Pancreas (tissue), 10 donors: ENCODE measurements around the gene OTOA. TPM values are rescaled to one million over a fixed set of nuclear protein-coding genes. Genes with fewer than 3 reads are reported as not detected.
A peak's percentile ranks its signal among the peaks of the same experiment; 100 is the strongest.
"Not testable (repeated sequence)": the region's sequence is repeated elsewhere in the genome, so short reads cannot be mapped to it uniquely, and the experiment has no call there.

Source experiments
- ATAC-seq, 4 donors: fragments of 200-7000 bp; cut with Tn5 transposase; one replicate each; pipeline versions ENCODE4 v1.8.0 to v1.9.1; 2020; ENCODE audit warnings: mild to moderate bottlenecking in 4 of 4, moderate library complexity in 4 of 4
- DNase-seq, 6 donors: peaks; one replicate each; pipeline ENCODE4 v3.0.0-alpha.2; 2020
- FAIRE-seq: peaks from 2 replicates; lab custom pipeline; 2012; peaks lifted over from hg19 to GRCh38; lab: Jason Lieb, UNC
- H3K27ac ChIP-seq, 4 donors: fragments of 200-600 bp; sonication (generic); 1 replicate in 3 of 4; 2 replicates in 1 of 4; pipeline versions ENCODE4 v1.5.0 to v1.8.0; 2020
- H3K27me3 ChIP-seq, 4 donors: fragments of 200-600 bp; one replicate each; pipeline ENCODE4 v1.8.0; 2021
- H3K36me3 ChIP-seq, 3 donors: fragments of 200-600 bp; sonication (generic) in 1 of 3; one replicate each; pipeline versions ENCODE4 v1.5.0 to v1.8.0; 2020 to 2021
- H3K4me1 ChIP-seq, 3 donors: fragments of 200-600 bp; one replicate each; pipeline ENCODE4 v1.8.0; 2021
- H3K4me3 ChIP-seq, 4 donors: fragments of 200-600 bp; sonication (generic) in 2 of 4; one replicate each; pipeline versions ENCODE4 v1.5.0 to v1.8.0; 2020 to 2021
- H3K9me3 ChIP-seq, 4 donors: fragments of 200-600 bp; one replicate each; pipeline ENCODE4 v1.8.0; 2021
- WGBS, 2 donors: extraction: QIAGEN DNeasy Blood & Tissue Kit; methylation state at CpG; one replicate each; pipeline ENCODE4 v1.1.7; 2013; 5-methylcytosine and 5-hydroxymethylcytosine counted together
- intact Hi-C, 3 donors: fragments of 100-400 bp; cut with DNase I; formaldehyde crosslinking; loops; one replicate each; pipeline versions ENCODE4 v1.11.1 to v1.14.2; 2022
- polyA plus RNA-seq, 2 donors: library from polyadenylated mRNA; stranded (reverse); fragments of 200-250 nt; gene quantifications; one replicate each; pipeline ENCODE4 v1.2.3, GENCODE V29; 2013
- total RNA-seq, 6 donors: library from RNA; stranded (reverse); fragmentation: NEBNext Ultra II Directional in 4 of 6; extraction: Animal tissue kit (Norgen Biotek cat#: 25700) in 4 of 6; gene quantifications; one replicate each; pipeline versions ENCODE4 v1.2.1 to v1.2.4, GENCODE V29; 2021 to 2023
- TF ChIP-seq, protein P1 (sequence below), 4 donors: fragments of 200-600 bp; sonication (generic) in 3 of 4; IDR thresholded peaks; one replicate each; pipeline versions ENCODE4 v1.5.0 to v1.8.0; 2021; ENCODE audit warnings: antibody characterized with exemption in 4 of 4
- donor health status: healthy with polysubstance abuse.
- donor health status: DM: no; HTN: no; CAD: no; lungs with moderate emphysema.
- donor health status: DM: no; HTN: no; CAD: no.
- donor health status: control.
- donor health status: control.
- donor health status: Bipolar disorder and iron deficiency.
- donor health status: DM: yes; HTN: yes; CAD: no.
- donor health status: DM: no; HTN: no; CAD: no.
- donor health status: DM: no; HTN: no; CAD: no.
- donor health status: DM: yes; HTN: yes; CAD: no.

Gene OTOA
- total and polyA plus RNA-seq, 8 donors, result 0.04 to 0.50 (median 0.12) TPM; not detected in 4

DNA sequence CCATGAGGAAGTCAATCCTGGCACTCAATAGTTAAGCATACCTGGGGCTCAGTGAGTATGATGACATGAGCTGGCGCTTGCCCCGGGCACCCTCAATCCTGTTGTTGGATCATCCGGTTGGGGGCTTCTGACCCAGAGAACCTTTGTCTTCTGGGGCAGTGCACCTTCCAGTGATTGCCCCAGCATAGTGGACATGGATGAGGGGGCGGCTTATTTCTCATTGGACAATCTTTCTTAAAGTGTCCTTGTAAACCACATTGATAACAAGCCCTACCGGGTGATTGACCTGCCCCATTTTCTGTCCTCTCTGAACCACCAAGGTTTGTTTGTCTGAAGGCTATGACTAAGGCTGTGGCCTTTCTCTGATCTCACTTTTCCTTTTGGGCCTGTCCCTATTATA is 29.6 kb upstream of the OTOA start:
- Histone ChIP-seq H3K36me3 (no peaks in the 10 kb centered on the region), H3K27me3 (no peaks in the 10 kb centered on the region), H3K4me1 (no peaks in the 10 kb centered on the region), H3K27ac (no peak overlapping the region), H3K4me3 (no peak overlapping the region), H3K9me3 (no peaks in the 10 kb centered on the region)
- intact Hi-C loops, result no loop called here
- TF ChIP-seq, protein P1, sequence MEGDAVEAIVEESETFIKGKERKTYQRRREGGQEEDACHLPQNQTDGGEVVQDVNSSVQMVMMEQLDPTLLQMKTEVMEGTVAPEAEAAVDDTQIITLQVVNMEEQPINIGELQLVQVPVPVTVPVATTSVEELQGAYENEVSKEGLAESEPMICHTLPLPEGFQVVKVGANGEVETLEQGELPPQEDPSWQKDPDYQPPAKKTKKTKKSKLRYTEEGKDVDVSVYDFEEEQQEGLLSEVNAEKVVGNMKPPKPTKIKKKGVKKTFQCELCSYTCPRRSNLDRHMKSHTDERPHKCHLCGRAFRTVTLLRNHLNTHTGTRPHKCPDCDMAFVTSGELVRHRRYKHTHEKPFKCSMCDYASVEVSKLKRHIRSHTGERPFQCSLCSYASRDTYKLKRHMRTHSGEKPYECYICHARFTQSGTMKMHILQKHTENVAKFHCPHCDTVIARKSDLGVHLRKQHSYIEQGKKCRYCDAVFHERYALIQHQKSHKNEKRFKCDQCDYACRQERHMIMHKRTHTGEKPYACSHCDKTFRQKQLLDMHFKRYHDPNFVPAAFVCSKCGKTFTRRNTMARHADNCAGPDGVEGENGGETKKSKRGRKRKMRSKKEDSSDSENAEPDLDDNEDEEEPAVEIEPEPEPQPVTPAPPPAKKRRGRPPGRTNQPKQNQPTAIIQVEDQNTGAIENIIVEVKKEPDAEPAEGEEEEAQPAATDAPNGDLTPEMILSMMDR (IDR thresholded peaks at IDR 0.05), result no peak
- DNase-seq (no peak), ATAC-seq (no peak), FAIRE-seq (no peak)
- 79 to 82% methylated on average over 5 of the region's 5 CpGs for WGBS, 2 donors

GRCh38 chr16:21635694-21636093 is 28.1 kb upstream of the OTOA start:
- FAIRE-seq, result not testable (repeated sequence)
- WGBS, 2 donors, result 91 to 95% methylated on average over 9 of the region's 9 CpGs

GRCh38 chr16:21637032-21637968 is 26.5 kb upstream of the OTOA start:
- Histone ChIP-seq H3K4me1 (no peaks in the 10 kb centered on the region), H3K27me3 (no peaks in the 10 kb centered on the region), H3K4me3 (no peak overlapping the region), H3K9me3 (no peaks in the 10 kb centered on the region), H3K36me3 (no peaks in the 10 kb centered on the region), H3K27ac (no peak overlapping the region)
- 94 to 95% methylated on average over 37 of the region's 37 CpGs for WGBS, 2 donors
- intact Hi-C loops, result no loop called here
- FAIRE-seq (no peak), DNase-seq (peak in 2 of 6 donors; percentile 56 to 58), ATAC-seq (no peak)
- TF ChIP-seq, protein P1 (IDR thresholded peaks at IDR 0.05), result no peak

More at GRCh38 chr16:21635694-21636093, 28.1 kb upstream of the OTOA start:
- H3K4me1 ChIP-seq, ATAC-seq, H3K27me3 ChIP-seq, H3K36me3 ChIP-seq, H3K4me3 ChIP-seq, intact Hi-C loops, H3K9me3 ChIP-seq, H3K27ac ChIP-seq, DNase-seq: not testable (repeated sequence)

- H3K9me3 ChIP-seq, result no peaks in the 10 kb centered on the region
- TF ChIP-seq, protein P1 (IDR thresholded peaks at IDR 0.05), result no peak
- intact Hi-C loops, result no loop called here
- H3K36me3 ChIP-seq, result no peaks in the 10 kb centered on the region
- H3K4me1 ChIP-seq, result no peaks in the 10 kb centered on the region
- H3K4me3 ChIP-seq, result no peak overlapping the region
- DNase-seq (no peak), ATAC-seq (peak in 2 of 4 donors; percentile 18 to 31), FAIRE-seq (no peak)
- H3K27me3 ChIP-seq, result no peaks in the 10 kb centered on the region
- H3K27ac ChIP-seq, result no peak overlapping the region
- WGBS, 2 donors, result 59 to 69% methylated on average over 4 of the region's 4 CpGs
Measured at GRCh38 chr16:21638573-21638975, 25.2 kb upstream of the OTOA start.

GRCh38 chr16:21639493-21639892 is 24.3 kb upstream of the OTOA start:
- intact Hi-C loops, result no loop called here

More at GRCh38 chr16:21639493-21639892, 24.3 kb upstream of the OTOA start:
- ATAC-seq, result no peak
- no peak overlapping the region for H3K27ac ChIP-seq
- H3K36me3 ChIP-seq, result no peaks in the 10 kb centered on the region
- no peaks in the 10 kb centered on the region for H3K27me3 ChIP-seq
- no peaks in the 10 kb centered on the region for H3K4me1 ChIP-seq
- H3K9me3 ChIP-seq, result no peaks in the 10 kb centered on the region
- FAIRE-seq, result no peak
- TF ChIP-seq, protein P1 (IDR thresholded peaks at IDR 0.05), result no peak
- WGBS, 2 donors, result 86 to 92% methylated on average over 2 of the region's 2 CpGs
- no peak overlapping the region for H3K4me3 ChIP-seq
- no peak for DNase-seq
